Thyroid gland (tissue), 4 donors: ENCODE data around the gene DNAH11. TPM values are rescaled to one million over a fixed set of nuclear protein-coding genes. Genes with fewer than 3 reads are reported as not detected.

ENCODE experiments used
- DNase-seq, 2 donors: peaks; one replicate each; pipeline ENCODE4 v3.0.0-alpha.2; 2019
- H3K27ac ChIP-seq, 3 donors: fragments of 200-600 bp; sonication (generic); 1 replicate in 2 of 3; 2 replicates in 1 of 3; pipeline ENCODE4 v1.5.1; 2016 to 2019; ENCODE audit warnings: mild to moderate bottlenecking in 1 of 3, moderate library complexity in 1 of 3
- H3K27me3 ChIP-seq: fragments of 200-600 bp; sonication (generic); one replicate; pipeline ENCODE4 v1.5.1; 2019
- H3K36me3 ChIP-seq, 2 donors: fragments of 200-600 bp; sonication (generic); one replicate each; pipeline ENCODE4 v1.5.1; 2016 to 2019
- H3K4me1 ChIP-seq, 2 donors: fragments of 200-600 bp; sonication (generic); one replicate each; pipeline ENCODE4 v1.5.1; 2017 to 2019
- H3K4me3 ChIP-seq, 3 donors: fragments of 200-600 bp; sonication (generic); replicated peaks in 1 of 3; 1 replicate in 2 of 3; 2 replicates in 1 of 3; pipeline ENCODE4 v1.5.1; 2016; ENCODE audit warnings: mild to moderate bottlenecking in 1 of 3
- H3K9me3 ChIP-seq: fragments of 200-600 bp; sonication (generic); one replicate; pipeline ENCODE4 v1.5.1; 2017
- POLR2A ChIP-seq, 2 donors: fragments of 450-650 bp; IDR thresholded peaks; one replicate each; pipeline ENCODE4 v1.6.1; 2017; ENCODE audit warnings: antibody characterized with exemption in 2 of 2, mild to moderate bottlenecking in 2 of 2, moderate library complexity in 1 of 2
- WGBS, 2 donors: methylation state at CpG; one replicate each; pipeline ENCODE4 v1.1.5; 2017; 5-methylcytosine and 5-hydroxymethylcytosine counted together
- intact Hi-C: fragments of 100-400 bp; cut with DNase I; formaldehyde crosslinking; loops from one replicate; pipeline ENCODE4 v1.15.1; 2023
- total RNA-seq, 4 donors: library from RNA; depleted of rRNA; stranded (reverse); fragments of >200 nt; gene quantifications; one replicate each; pipeline ENCODE4 v1.2.3, GENCODE V29; 2016
- TF ChIP-seq, protein P1 (sequence below), 6 experiments: fragments of 200-600 bp in 3 of 6; fragments of 450-650 bp in 3 of 6; sonication (generic) in 3 of 6; IDR thresholded peaks; one replicate each; pipeline ENCODE4 v1.5.1; 2016 to 2019; ENCODE audit warnings: antibody characterized with exemption in 6 of 6, mild to moderate bottlenecking in 2 of 6, inconsistent platforms in 1 of 6, moderate library complexity in 1 of 6

The DNAH11 gene
- total RNA-seq, 4 donors from 2014 or later = 3.9 to 29.9 (median 10.9) TPM

DNA sequence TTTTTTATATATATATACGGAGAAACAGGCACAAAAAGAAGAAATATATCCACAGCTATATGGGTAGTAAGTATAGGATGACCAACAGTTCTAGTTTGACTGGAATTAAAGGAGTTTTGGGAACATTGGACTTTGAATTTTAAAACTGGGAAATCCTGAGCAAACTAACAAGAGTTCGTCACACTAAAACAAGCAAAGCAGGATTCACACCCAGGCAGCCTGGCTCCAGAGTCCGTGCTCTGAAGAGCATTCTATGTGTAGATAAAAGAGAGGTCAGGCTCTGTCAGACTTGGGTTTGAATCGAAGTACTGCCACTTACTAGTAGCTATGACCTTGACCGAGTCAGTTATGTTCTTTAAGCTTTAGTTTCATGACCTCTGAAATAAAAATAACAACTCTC, 191.0 kb downstream of the DNAH11 start:
- WGBS, 2 donors = 85 to 87% methylated on average over 5 of the region's 5 CpGs

GRCh38 chr7:21743493-21743892, 200.7 kb downstream of the DNAH11 start:
- 36 to 55% methylated on average over 6 of the region's 6 CpGs for WGBS, 2 donors

More for the DNA sequence above, 191.0 kb downstream of the DNAH11 start:
- Histone ChIP-seq H3K27me3 (no peaks in the 10 kb centered on the region), H3K4me1 (no peaks in the 10 kb centered on the region), H3K9me3 (no peaks in the 10 kb centered on the region), H3K36me3 (no peaks in the 10 kb centered on the region), H3K27ac (no peak overlapping the region), H3K4me3 (no peak overlapping the region)
- no peak for DNase-seq
- no peak for TF ChIP-seq POLR2A (IDR thresholded peaks at IDR 0.05)
- TF ChIP-seq, protein P1, sequence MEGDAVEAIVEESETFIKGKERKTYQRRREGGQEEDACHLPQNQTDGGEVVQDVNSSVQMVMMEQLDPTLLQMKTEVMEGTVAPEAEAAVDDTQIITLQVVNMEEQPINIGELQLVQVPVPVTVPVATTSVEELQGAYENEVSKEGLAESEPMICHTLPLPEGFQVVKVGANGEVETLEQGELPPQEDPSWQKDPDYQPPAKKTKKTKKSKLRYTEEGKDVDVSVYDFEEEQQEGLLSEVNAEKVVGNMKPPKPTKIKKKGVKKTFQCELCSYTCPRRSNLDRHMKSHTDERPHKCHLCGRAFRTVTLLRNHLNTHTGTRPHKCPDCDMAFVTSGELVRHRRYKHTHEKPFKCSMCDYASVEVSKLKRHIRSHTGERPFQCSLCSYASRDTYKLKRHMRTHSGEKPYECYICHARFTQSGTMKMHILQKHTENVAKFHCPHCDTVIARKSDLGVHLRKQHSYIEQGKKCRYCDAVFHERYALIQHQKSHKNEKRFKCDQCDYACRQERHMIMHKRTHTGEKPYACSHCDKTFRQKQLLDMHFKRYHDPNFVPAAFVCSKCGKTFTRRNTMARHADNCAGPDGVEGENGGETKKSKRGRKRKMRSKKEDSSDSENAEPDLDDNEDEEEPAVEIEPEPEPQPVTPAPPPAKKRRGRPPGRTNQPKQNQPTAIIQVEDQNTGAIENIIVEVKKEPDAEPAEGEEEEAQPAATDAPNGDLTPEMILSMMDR (IDR thresholded peaks at IDR 0.05) = no peak
- intact Hi-C loops = no loop called here

DNA sequence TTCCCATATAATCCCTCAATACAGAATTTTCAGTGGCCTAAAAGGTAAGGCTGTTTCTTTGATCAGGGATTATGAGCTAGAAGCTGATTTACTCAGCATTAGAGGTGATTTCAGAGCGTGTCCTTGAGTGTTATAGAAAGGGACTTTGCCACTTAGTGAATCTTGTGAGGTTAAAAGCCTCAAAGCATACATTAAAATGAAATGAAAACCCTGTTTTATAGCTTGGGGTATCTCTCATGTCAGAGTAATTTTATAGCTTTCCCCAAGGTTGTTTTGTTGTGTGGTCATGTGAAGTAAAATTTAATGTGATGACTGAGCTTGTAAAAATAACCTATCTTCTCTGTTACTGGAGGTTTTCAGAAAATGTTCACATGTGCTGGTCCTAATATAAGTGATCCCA, 204.1 kb downstream of the DNAH11 start:
- TF ChIP-seq, protein P1 (IDR thresholded peaks at IDR 0.05) = no peak
- H3K27ac ChIP-seq = no peak overlapping the region
- H3K9me3 ChIP-seq = no peaks in the 10 kb centered on the region
- WGBS, 2 donors = 89 to 94% methylated on average over 1 of the region's 1 CpG
- H3K4me1 ChIP-seq = peaks cover 0 to 6% of the 10 kb centered on the region in 2 donors
- intact Hi-C loops = no loop called here
- DNase-seq = no peak
- H3K36me3 ChIP-seq = no peaks in the 10 kb centered on the region
- H3K27me3 ChIP-seq = no peaks in the 10 kb centered on the region
- H3K4me3 ChIP-seq = no peak overlapping the region

More at GRCh38 chr7:21743493-21743892, 200.7 kb downstream of the DNAH11 start:
- no peak for TF ChIP-seq POLR2A (IDR thresholded peaks at IDR 0.05)
- TF ChIP-seq, protein P1 (IDR thresholded peaks at IDR 0.05) = no peak
- no peak overlapping the region for H3K27ac ChIP-seq
- H3K4me3 ChIP-seq = no peak overlapping the region
- DNase-seq = no peak
- intact Hi-C loops = no loop called here
- no peaks in the 10 kb centered on the region for H3K9me3 ChIP-seq
- peaks cover 0 to 6% of the 10 kb centered on the region in 2 donors for H3K4me1 ChIP-seq
- H3K36me3 ChIP-seq = no peaks in the 10 kb centered on the region
- no peaks in the 10 kb centered on the region for H3K27me3 ChIP-seq

- no peak for DNase-seq
- TF ChIP-seq, protein P1 (IDR thresholded peaks at IDR 0.05) = no peak
- no peak for TF ChIP-seq POLR2A (IDR thresholded peaks at IDR 0.05)
- no peaks in the 10 kb centered on the region for H3K36me3 ChIP-seq
- H3K9me3 ChIP-seq = no peaks in the 10 kb centered on the region
- no peaks in the 10 kb centered on the region for H3K27me3 ChIP-seq
- WGBS, 2 donors = 45 to 54% methylated on average over 2 of the region's 2 CpGs
- H3K27ac ChIP-seq = no peak overlapping the region
- H3K4me3 ChIP-seq = no peak overlapping the region
- intact Hi-C loops = no loop called here
- peaks cover 0 to 6% of the 10 kb centered on the region in 2 donors for H3K4me1 ChIP-seq
Observed at GRCh38 chr7:21747806-21748205, 205.0 kb downstream of the DNAH11 start.

- Histone ChIP-seq H3K4me1 (peaks cover 0 to 6% of the 10 kb centered on the region in 2 donors), H3K27ac (no peak overlapping the region), H3K36me3 (no peaks in the 10 kb centered on the region), H3K27me3 (no peaks in the 10 kb centered on the region), H3K4me3 (no peak overlapping the region), H3K9me3 (no peaks in the 10 kb centered on the region)
- intact Hi-C loops = no loop called here
- no peak for TF ChIP-seq POLR2A (IDR thresholded peaks at IDR 0.05)
- TF ChIP-seq, protein P1 (IDR thresholded peaks at IDR 0.05) = no peak
- DNase-seq = no peak
- 86 to 90% methylated on average over 9 of the region's 9 CpGs for WGBS, 2 donors
Observed at GRCh38 chr7:21749378-21749777, 206.5 kb downstream of the DNAH11 start.
